ENCODE data around the gene SPATA32.
A peak's percentile ranks its signal among the peaks of the same experiment; 100 is the strongest.

SPATA32 gene

DNA sequence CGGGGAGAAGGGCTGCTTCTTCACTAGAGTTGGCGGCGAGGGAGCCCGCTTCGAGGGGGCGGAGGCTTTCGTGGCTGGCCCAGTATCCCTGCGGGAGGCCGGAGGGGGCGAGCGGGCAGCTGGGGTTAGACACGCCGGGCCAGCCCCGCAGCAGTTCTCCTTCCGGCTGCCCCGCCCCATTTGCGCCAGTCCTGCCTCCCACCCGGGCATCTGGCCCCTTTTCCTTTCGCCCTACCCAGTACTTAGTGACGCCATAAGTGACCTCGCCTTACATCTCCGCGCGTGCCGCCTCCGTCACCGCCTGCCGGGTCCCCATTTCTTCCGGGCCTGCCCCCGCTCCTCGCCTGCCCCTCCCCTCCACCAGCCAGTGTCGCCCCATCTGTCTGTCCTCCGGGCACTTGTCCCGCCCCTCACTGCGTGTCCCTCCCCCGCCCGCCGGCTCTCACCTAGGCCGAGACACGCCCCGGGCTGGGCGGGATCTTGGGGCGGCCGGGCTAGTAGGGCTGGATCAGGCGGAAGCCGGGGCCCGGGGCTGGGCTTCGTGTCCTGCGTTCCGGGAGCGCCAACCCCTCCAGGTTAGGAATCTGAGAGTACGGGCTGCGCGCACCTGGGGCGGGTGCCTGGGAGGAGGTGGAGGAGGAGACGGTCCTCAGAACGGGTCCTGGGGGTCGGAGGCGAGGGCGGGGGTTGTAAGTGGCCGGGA, 14.3 kb downstream of the SPATA32 start:
- Mint-ChIP-seq H3K4me3 (peak overlapping the region; percentile 87 to 88 (median 87)), H3K27ac (peak overlapping the region in 2 of 3 experiments; percentile 76 to 88), H3K4me1 (peaks cover 10% of the 10 kb centered on the region), H3K27me3 (ENCODE audit: low read depth) (peaks cover 50% of the 10 kb centered on the region), H3K9me3 (no peaks in the 10 kb centered on the region), H3K36me3 (ENCODE audit: low read depth) (no peaks in the 10 kb centered on the region)
- TF ChIP-seq, protein P1, sequence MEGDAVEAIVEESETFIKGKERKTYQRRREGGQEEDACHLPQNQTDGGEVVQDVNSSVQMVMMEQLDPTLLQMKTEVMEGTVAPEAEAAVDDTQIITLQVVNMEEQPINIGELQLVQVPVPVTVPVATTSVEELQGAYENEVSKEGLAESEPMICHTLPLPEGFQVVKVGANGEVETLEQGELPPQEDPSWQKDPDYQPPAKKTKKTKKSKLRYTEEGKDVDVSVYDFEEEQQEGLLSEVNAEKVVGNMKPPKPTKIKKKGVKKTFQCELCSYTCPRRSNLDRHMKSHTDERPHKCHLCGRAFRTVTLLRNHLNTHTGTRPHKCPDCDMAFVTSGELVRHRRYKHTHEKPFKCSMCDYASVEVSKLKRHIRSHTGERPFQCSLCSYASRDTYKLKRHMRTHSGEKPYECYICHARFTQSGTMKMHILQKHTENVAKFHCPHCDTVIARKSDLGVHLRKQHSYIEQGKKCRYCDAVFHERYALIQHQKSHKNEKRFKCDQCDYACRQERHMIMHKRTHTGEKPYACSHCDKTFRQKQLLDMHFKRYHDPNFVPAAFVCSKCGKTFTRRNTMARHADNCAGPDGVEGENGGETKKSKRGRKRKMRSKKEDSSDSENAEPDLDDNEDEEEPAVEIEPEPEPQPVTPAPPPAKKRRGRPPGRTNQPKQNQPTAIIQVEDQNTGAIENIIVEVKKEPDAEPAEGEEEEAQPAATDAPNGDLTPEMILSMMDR (IDR thresholded peaks at IDR 0.05; ENCODE audit: unreplicated experiment in 3 of 3): no peak

DNA sequence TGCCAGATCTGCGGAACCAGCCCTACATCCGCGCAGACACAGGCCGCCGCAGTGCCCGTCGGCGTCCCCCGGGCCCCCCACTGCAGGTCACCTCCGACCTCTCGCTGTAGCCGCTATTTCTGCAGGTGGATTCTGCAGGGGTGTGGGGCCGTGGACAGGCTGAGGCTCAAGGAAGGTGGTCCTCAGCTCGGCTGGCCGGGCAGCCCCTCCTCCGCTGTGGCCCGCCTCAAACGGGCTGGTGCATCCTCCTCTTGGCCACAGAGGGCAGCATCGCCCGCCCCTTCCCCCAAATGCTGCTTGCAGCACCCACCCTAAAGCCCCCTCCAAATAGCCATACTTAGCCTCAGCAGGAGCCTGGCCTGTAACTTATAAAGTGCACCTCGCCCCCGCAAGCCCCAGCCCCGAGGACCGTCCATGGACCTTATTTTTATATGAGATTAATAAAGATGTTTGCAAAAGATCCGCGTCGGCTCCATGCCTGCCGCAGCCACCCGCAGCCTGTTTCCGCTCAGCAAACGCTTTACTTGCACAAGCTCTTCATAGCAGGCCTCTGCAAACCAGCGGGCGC, 14.9 kb downstream of the SPATA32 start:
- Mint-ChIP-seq H3K27ac (peak overlapping the region in 2 of 3 experiments; percentile 76 to 88), H3K4me1 (peaks cover 12% of the 10 kb centered on the region), H3K4me3 (peak overlapping the region; percentile 87 to 88 (median 87)), H3K9me3 (no peaks in the 10 kb centered on the region), H3K36me3 (ENCODE audit: low read depth) (no peaks in the 10 kb centered on the region), H3K27me3 (ENCODE audit: low read depth) (peaks cover 56% of the 10 kb centered on the region)
- TF ChIP-seq, protein P1 (IDR thresholded peaks at IDR 0.05; ENCODE audit: unreplicated experiment in 3 of 3): peak; percentile 57 to 69 (median 59)

DNA sequence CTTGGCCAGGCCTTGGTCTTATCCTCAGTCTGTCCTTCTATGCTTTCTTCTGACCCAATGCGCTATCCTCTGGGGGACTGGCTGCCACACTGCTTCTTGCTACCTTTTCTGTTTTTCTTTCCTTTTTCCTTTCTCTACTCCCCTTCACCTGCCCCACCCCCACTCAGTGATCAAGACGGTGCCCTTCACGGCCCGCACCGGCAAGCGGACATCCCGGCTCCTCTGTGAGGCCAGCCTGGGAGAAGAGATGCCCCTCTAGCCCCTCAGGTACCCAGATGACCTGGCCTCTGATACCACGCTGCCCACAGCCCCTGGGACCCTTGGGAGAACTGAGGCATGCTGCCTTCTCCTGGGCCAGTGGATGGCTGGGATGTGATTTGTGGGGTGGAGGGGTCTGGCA, 15.6 kb downstream of the SPATA32 start:
- Mint-ChIP-seq H3K9me3 (no peaks in the 10 kb centered on the region), H3K4me1 (peaks cover 12% of the 10 kb centered on the region), H3K27ac (no peak overlapping the region), H3K27me3 (ENCODE audit: low read depth) (peaks cover 60% of the 10 kb centered on the region), H3K4me3 (peak overlapping the region; percentile 87 to 88 (median 87)), H3K36me3 (ENCODE audit: low read depth) (no peaks in the 10 kb centered on the region)
- TF ChIP-seq, protein P1 (IDR thresholded peaks at IDR 0.05; ENCODE audit: unreplicated experiment in 3 of 3): no peak

DNA sequence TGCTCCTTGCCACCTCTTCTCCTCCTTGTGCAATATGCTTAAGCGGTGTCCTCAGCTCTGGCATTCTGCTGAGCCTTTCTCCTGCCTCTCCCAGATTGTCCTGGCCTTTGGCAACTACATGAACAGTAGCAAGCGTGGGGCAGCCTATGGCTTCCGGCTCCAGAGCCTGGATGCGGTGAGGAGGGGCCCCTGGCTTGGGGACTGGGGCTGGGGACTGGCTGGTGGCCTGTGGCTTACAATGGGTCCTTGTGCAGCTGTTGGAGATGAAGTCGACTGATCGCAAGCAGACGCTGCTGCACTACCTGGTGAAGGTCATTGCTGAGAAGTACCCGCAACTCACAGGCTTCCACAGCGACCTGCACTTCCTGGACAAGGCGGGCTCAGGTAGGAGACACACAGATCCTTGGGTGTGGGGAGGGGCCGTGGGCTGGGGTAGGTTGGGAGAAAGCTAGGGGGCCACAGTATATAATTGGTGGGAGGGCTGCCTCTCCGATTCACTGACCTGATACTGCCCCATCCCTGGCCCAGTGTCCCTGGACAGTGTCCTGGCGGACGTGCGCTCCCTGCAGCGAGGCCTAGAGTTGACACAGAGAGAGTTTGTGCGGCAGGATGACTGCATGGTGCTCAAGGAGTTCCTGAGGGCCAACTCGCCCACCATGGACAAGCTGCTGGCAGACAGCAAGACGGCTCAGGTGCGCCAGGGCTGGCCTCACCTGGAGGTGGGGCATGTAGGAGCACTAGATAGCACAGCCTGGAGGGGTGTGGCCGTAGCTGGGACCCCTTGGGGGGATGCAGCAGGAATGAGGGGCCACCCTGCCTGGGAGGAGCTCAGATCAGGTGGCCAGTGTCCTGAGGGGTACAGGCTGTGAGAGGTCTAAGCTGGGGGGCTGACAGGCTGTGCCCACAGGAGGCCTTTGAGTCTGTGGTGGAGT, 16.9 kb downstream of the SPATA32 start:
- peaks cover 12% of the 10 kb centered on the region for H3K4me1 Mint-ChIP-seq
- H3K36me3 Mint-ChIP-seq (ENCODE audit: low read depth): no peaks in the 10 kb centered on the region
- TF ChIP-seq, protein P1 (IDR thresholded peaks at IDR 0.05; ENCODE audit: unreplicated experiment in 3 of 3): no peak
- peak overlapping the region in 1 of 3 experiments; percentile 53 for H3K4me3 Mint-ChIP-seq
- H3K27me3 Mint-ChIP-seq (ENCODE audit: low read depth): peaks cover 70% of the 10 kb centered on the region
- no peaks in the 10 kb centered on the region for H3K9me3 Mint-ChIP-seq
- H3K27ac Mint-ChIP-seq: no peak overlapping the region

DNA sequence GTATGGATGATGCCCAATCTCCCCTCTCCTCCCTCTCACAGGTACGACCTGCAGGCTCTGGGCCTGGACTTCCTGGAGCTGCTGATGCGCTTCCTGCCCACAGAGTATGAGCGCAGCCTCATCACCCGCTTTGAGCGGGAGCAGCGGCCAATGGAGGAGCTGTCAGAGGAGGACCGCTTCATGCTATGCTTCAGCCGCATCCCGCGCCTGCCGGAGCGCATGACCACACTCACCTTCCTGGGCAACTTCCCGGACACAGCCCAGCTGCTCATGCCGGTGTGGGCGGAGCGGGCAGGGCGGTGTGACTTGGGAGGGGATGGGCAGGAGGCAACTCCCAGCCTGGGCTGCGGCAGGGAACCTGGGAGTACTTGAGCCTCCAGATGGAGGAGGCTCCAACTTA, 18.1 kb downstream of the SPATA32 start:
- TF ChIP-seq, protein P1 (IDR thresholded peaks at IDR 0.05; ENCODE audit: unreplicated experiment in 3 of 3): no peak
- Mint-ChIP-seq H3K36me3 (ENCODE audit: low read depth) (no peaks in the 10 kb centered on the region), H3K9me3 (no peaks in the 10 kb centered on the region), H3K4me1 (peaks cover 12% of the 10 kb centered on the region), H3K4me3 (peak overlapping the region in 1 of 3 experiments; percentile 21), H3K27me3 (ENCODE audit: low read depth) (peaks cover 79% of the 10 kb centered on the region), H3K27ac (peak overlapping the region in 2 of 3 experiments; percentile 67 to 76)
